H9 (cell line): Measurements from ENCODE around the gene NEK11. TPM values are rescaled to one million over a fixed set of nuclear protein-coding genes. Genes with fewer than 3 reads are reported as not detected.

Source experiments
- DNase-seq: peaks from one replicate; pipeline ENCODE4 v3.0.0-alpha.2; 2017
- H2AFZ ChIP-seq: one replicate; pipeline ENCODE4 v1.6.1; 2013; ENCODE audit warnings: mild to moderate bottlenecking, low read length, control low read depth, moderate library complexity
- H2AK5ac ChIP-seq: 2 replicates; pipeline ENCODE4 v1.6.1; 2013; ENCODE audit warnings: low read length, control low read depth, mixed read lengths; ENCODE audit not compliant: insufficient read length
- H2BK120ac ChIP-seq: one replicate; pipeline ENCODE4 v1.6.1; 2013; ENCODE audit warnings: low read depth, mild to moderate bottlenecking, low read length, control low read depth, inconsistent platforms; ENCODE audit not compliant: poor library complexity, severe bottlenecking
- H2BK12ac ChIP-seq: 2 replicates; pipeline ENCODE4 v1.6.1; 2013; ENCODE audit warnings: low read length, control low read depth, mixed read lengths, low read depth; ENCODE audit not compliant: insufficient read length
- H2BK15ac ChIP-seq: 2 replicates; pipeline ENCODE4 v1.6.1; 2013; ENCODE audit warnings: low read depth, low read length, control low read depth
- H2BK20ac ChIP-seq: one replicate; pipeline ENCODE4 v1.6.1; 2013; ENCODE audit warnings: low read depth, mild to moderate bottlenecking, low read length, control low read depth, inconsistent platforms; ENCODE audit not compliant: poor library complexity, severe bottlenecking
- H2BK5ac ChIP-seq: 2 replicates; pipeline ENCODE4 v1.6.1; 2013; ENCODE audit warnings: low read length, control low read depth, mixed read lengths; ENCODE audit not compliant: insufficient read length
- H3K14ac ChIP-seq: 2 replicates; pipeline ENCODE4 v1.6.1; 2013; ENCODE audit warnings: low read length, control low read depth; ENCODE audit not compliant: insufficient read depth
- H3K18ac ChIP-seq: 2 replicates; pipeline ENCODE4 v1.6.1; 2013; ENCODE audit warnings: low read depth, mild to moderate bottlenecking, mixed read lengths, low read length, control low read depth; ENCODE audit not compliant: insufficient read length
- H3K23ac ChIP-seq: 2 replicates; pipeline ENCODE4 v1.6.1; 2013; ENCODE audit warnings: low read length, control low read depth, mixed read lengths, low read depth; ENCODE audit not compliant: insufficient read length
- H3K23me2 ChIP-seq: 2 replicates; pipeline ENCODE4 v1.6.1; 2013; ENCODE audit warnings: low read depth, mild to moderate bottlenecking, mixed read lengths, low read length, control low read depth; ENCODE audit not compliant: insufficient read length, poor library complexity, severe bottlenecking
- H3K27ac ChIP-seq: 2 replicates; pipeline ENCODE4 v1.5.1; 2013; ENCODE audit warnings: low read length, control low read depth, mixed read lengths, low read depth; ENCODE audit not compliant: insufficient read length
- H3K27me3 ChIP-seq: 2 replicates; pipeline ENCODE4 v1.6.1; 2013; ENCODE audit warnings: low read length, control low read depth, inconsistent platforms; ENCODE audit not compliant: insufficient read depth
- H3K4ac ChIP-seq: 2 replicates; pipeline ENCODE4 v1.6.1; 2013; ENCODE audit warnings: low read depth, mild to moderate bottlenecking, control low read depth, inconsistent platforms, low read length, moderate library complexity
- H3K4me1 ChIP-seq: 2 replicates; pipeline ENCODE4 v1.6.1; 2013; ENCODE audit warnings: low read length, control low read depth, inconsistent platforms; ENCODE audit not compliant: insufficient read depth
- H3K4me2 ChIP-seq: 2 replicates; pipeline ENCODE4 v1.6.1; 2013; ENCODE audit warnings: low read length, control low read depth, mixed read lengths; ENCODE audit not compliant: insufficient read length, insufficient read depth
- H3K56ac ChIP-seq: 2 replicates; pipeline ENCODE4 v1.6.1; 2013; ENCODE audit warnings: low read depth, mild to moderate bottlenecking, mixed read lengths, low read length, control low read depth; ENCODE audit not compliant: insufficient read length
- H3K79me1 ChIP-seq: 2 replicates; pipeline ENCODE4 v1.6.1; 2013; ENCODE audit warnings: low read depth, mild to moderate bottlenecking, moderate library complexity, low read length, control low read depth, inconsistent platforms; ENCODE audit not compliant: insufficient read depth, poor library complexity, severe bottlenecking
- H3K79me2 ChIP-seq: 2 replicates; pipeline ENCODE4 v1.6.1; 2013; ENCODE audit warnings: low read length, control low read depth, inconsistent platforms; ENCODE audit not compliant: insufficient read depth
- H3K9ac ChIP-seq: 2 replicates; pipeline ENCODE4 v1.6.1; 2013; ENCODE audit warnings: low read length, control low read depth, mixed read lengths; ENCODE audit not compliant: insufficient read length; ENCODE audit errors: extremely low read depth
- H3K9me3 ChIP-seq: one replicate; pipeline ENCODE4 v1.6.1; 2013; ENCODE audit warnings: low read depth, low read length, inconsistent platforms; ENCODE audit not compliant: control insufficient read depth
- H3T11ph ChIP-seq: one replicate; pipeline ENCODE4 v1.6.1; 2013; ENCODE audit warnings: mild to moderate bottlenecking, low read length, control low read depth, inconsistent platforms
- H4K20me1 ChIP-seq: one replicate; pipeline ENCODE4 v1.6.1; 2013; ENCODE audit not compliant: control insufficient read depth, insufficient read length, insufficient read depth
- H4K5ac ChIP-seq: 2 replicates; pipeline ENCODE4 v1.6.1; 2013; ENCODE audit warnings: low read depth, mild to moderate bottlenecking, mixed read lengths, low read length, control low read depth; ENCODE audit not compliant: insufficient read length
- H4K8ac ChIP-seq: replicated peaks from 2 replicates; pipeline ENCODE4 v1.6.1; 2013; ENCODE audit warnings: low read length, control low read depth, mixed read lengths, low read depth; ENCODE audit not compliant: insufficient read length
- H4K91ac ChIP-seq: 2 replicates; pipeline ENCODE4 v1.6.1; 2013; ENCODE audit warnings: low read depth, mild to moderate bottlenecking, moderate library complexity, mixed read lengths, low read length, control low read depth; ENCODE audit not compliant: insufficient read length
- H3K27ac Mint-ChIP-seq, 3 experiments: 2 replicates in 2 of 3; 3 replicates in 1 of 3; pipeline ENCODE4 v1.8.0; 2020 to 2021; ENCODE audit warnings: mixed read lengths in 3 of 3, mild to moderate bottlenecking in 1 of 3, moderate library complexity in 1 of 3
- H3K27me3 Mint-ChIP-seq: 2 replicates; pipeline ENCODE4 v1.8.0; 2021; ENCODE audit warnings: low read depth, mild to moderate bottlenecking, moderate library complexity, mixed read lengths
- H3K36me3 Mint-ChIP-seq, 3 experiments: 2 replicates in 2 of 3; 3 replicates in 1 of 3; pipeline ENCODE4 v1.8.0; 2020 to 2021; ENCODE audit warnings: low read depth in 3 of 3, mixed read lengths in 3 of 3; ENCODE audit not compliant: insufficient read depth in 1 of 3
- H3K4me1 Mint-ChIP-seq, 2 experiments: 2 replicates each; pipeline ENCODE4 v1.8.0; 2020; ENCODE audit warnings: mixed read lengths in 2 of 2
- H3K4me3 Mint-ChIP-seq, 2 experiments: 2 replicates in 1 of 2; 3 replicates in 1 of 2; pipeline ENCODE4 v1.8.0; 2020 to 2021; ENCODE audit warnings: mild to moderate bottlenecking in 2 of 2, mixed read lengths in 2 of 2, moderate library complexity in 1 of 2
- H3K9me3 Mint-ChIP-seq, 2 experiments: 2 replicates in 1 of 2; 3 replicates in 1 of 2; pipeline ENCODE4 v1.8.0; 2020; ENCODE audit warnings: mild to moderate bottlenecking in 2 of 2, mixed read lengths in 2 of 2, moderate library complexity in 1 of 2
- CTCF ChIP-seq: fragments of 200-600 bp; sonication (generic); conservative IDR thresholded peaks from 3 replicates; pipeline ENCODE4 v1.8.0; 2021; ENCODE audit warnings: antibody characterized with exemption, mild to moderate bottlenecking
- WGBS: extraction: QIAGEN DNeasy Blood & Tissue Kit; methylation state at CpG from one replicate; pipeline ENCODE4 v1.1.7; 2013; ENCODE audit warnings: missing lambda C conversion rate, low lambda C conversion rate, mixed read lengths; ENCODE audit not compliant: insufficient read length; ENCODE audit errors: extremely low coverage; 5-methylcytosine and 5-hydroxymethylcytosine counted together
- total RNA-seq: library from RNA; stranded (reverse); gene quantifications from 2 replicates; pipeline ENCODE4 v1.2.1, GENCODE V29; 2021

The NEK11 gene
- total RNA-seq, 1 experiment from 2014 or later = 2.5 TPM

- Mint-ChIP-seq H3K27me3 (no peaks in the 10 kb centered on the region), H3K4me1 (peaks cover 22 to 36% of the 10 kb centered on the region in 2 experiments), H3K9me3 (no peaks in the 10 kb centered on the region), H3K27ac (no peak overlapping the region), H3K36me3 (no peaks in the 10 kb centered on the region), H3K4me3 (no peak overlapping the region)
- H2BK20ac ChIP-seq = no peak overlapping the region
- no peak overlapping the region for H3K18ac ChIP-seq
- H4K8ac ChIP-seq = no peak overlapping the region
- no peak overlapping the region for H2BK12ac ChIP-seq
- no peak overlapping the region for H4K5ac ChIP-seq
- peaks cover 7% of the 10 kb centered on the region; the same call in 1 of the 2 replicates for H3K4me1 ChIP-seq
- no peaks in the 10 kb centered on the region for H3K79me1 ChIP-seq
- no peak overlapping the region for H3K27ac ChIP-seq
- no peak overlapping the region for H3K23ac ChIP-seq
- H2AFZ ChIP-seq = no peak overlapping the region
- no peak for DNase-seq
- no peak overlapping the region for H3K4me2 ChIP-seq
- no peaks in the 10 kb centered on the region for H3K9me3 ChIP-seq
- no peak overlapping the region for H2BK5ac ChIP-seq
- no peak overlapping the region for H3K56ac ChIP-seq
- no peak for TF ChIP-seq CTCF
- WGBS = no CpG with 5 or more reads among the region's 1 CpG
- H2AK5ac ChIP-seq = no peak overlapping the region
- no peak overlapping the region for H2BK120ac ChIP-seq
- no peaks in the 10 kb centered on the region for H3K27me3 ChIP-seq
- no peak overlapping the region for H3K9ac ChIP-seq
- H3T11ph ChIP-seq = no peak overlapping the region
- no peaks in the 10 kb centered on the region for H3K79me2 ChIP-seq
- no peak overlapping the region for H3K14ac ChIP-seq
- H3K4ac ChIP-seq = no peak overlapping the region
- H3K23me2 ChIP-seq = no peaks in the 10 kb centered on the region
- H4K20me1 ChIP-seq = no peaks in the 10 kb centered on the region
- no peak overlapping the region for H2BK15ac ChIP-seq
- no peak overlapping the region for H4K91ac ChIP-seq
Observed at GRCh38 chr3:131079086-131079485, 52.4 kb downstream of the NEK11 start.
